ENCODE results near the gene MAD2L1BP.
"Not testable (repeated sequence)": the region's sequence is repeated elsewhere in the genome, so short reads cannot be mapped to it uniquely, and the experiment has no call there.

The MAD2L1BP gene

GRCh38 chr6:43648248-43648647 is 12.6 kb downstream of the MAD2L1BP start:
- H3K4me3 ChIP-seq (replicated peaks; ENCODE audit: low read depth, low read length), result no peak overlapping the region
- no peak for TF ChIP-seq CTCF (IDR thresholded peaks at IDR 0.05; ENCODE audit: low read depth, low read length, missing control alignments)
- no peak for DNase-seq (ENCODE audit: extremely low read depth, low read depth)

DNA sequence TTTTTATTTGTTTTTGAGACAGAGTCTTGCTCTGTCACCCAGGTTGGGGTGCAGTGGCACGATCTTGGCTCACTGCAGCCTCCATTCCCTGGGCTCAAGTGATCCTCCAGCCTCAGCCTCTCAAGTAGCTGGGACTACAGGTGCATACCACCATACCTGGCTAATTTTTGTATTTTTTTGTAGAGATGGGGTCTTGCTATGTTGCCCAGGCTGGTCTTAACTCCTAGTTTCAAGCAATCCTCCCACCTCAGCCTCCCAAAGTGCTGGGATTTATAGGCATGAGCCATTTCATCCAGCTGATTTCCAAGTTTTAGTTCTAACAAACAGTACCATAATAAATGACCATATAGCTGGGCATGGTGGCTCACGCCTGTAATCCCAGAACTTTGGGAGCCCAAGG is 17.2 kb downstream of the MAD2L1BP start:
- H3K4me3 ChIP-seq (replicated peaks; ENCODE audit: low read depth, low read length); DNase-seq (ENCODE audit: extremely low read depth, low read depth): not testable (repeated sequence)

DNA sequence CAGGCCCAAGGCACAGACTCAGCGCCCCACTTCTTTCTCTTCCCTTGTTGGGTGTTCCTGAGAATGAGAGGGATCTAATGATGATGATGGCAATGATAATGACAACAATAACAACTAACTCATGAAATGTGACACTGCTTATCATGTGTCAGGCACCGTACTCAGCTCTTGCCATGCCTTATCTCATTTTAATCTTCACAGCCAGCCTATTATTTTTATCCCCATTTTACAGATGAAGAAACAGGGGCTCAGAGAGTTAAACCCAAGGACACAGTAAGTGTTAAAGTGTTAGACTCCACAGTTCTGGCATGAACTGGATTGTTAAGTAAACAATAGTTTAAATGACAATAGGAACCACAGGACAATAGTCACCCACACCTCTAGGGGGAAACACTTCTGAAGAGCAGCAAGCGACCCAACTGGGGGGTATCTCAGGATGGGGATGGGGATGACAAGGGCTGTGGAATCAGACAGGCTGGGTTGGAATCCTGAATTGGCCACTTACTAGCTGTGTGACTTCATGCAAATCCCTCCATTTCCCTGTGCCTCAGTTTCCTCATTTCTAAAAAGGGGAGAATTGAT is 21.7 kb downstream of the MAD2L1BP start:
- DNase-seq (ENCODE audit: extremely low read depth, low read depth), result no peak
- H3K4me3 ChIP-seq (replicated peaks; ENCODE audit: low read depth, low read length), result no peak overlapping the region
- no peak for TF ChIP-seq CTCF (IDR thresholded peaks at IDR 0.05; ENCODE audit: low read depth, low read length, missing control alignments)

GRCh38 chr6:43658161-43658560 is 22.5 kb downstream of the MAD2L1BP start:
- TF ChIP-seq CTCF (IDR thresholded peaks at IDR 0.05; ENCODE audit: low read depth, low read length, missing control alignments), result no peak
- no peak for DNase-seq (ENCODE audit: extremely low read depth, low read depth)
- H3K4me3 ChIP-seq (replicated peaks; ENCODE audit: low read depth, low read length), result no peak overlapping the region

DNA sequence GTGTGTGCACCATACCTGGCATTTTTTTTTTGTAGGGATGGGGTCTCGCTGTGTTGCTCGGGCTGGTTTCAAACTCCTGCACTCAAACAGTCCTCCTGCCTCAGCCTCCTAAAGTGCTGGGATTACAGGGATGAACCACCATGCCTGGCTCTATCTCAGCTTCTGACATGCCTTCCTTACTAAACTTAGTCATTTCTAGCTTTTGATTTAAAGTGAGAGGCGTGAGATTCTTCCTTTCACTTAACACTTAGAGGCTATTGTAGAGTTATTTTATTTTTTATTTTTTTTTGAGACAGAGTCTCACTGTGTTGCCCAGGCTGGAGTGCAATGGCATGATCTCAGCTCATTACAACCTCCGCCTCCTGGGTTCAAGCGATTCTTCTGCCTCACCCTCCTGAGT is 27.3 kb downstream of the MAD2L1BP start:
- DNase-seq (ENCODE audit: extremely low read depth, low read depth); H3K4me3 ChIP-seq (replicated peaks; ENCODE audit: low read depth, low read length): not testable (repeated sequence)

GRCh38 chr6:43665376-43665775 is 29.7 kb downstream of the MAD2L1BP start:
- no peak overlapping the region for H3K4me3 ChIP-seq (replicated peaks; ENCODE audit: low read depth, low read length)
- no peak for TF ChIP-seq CTCF (IDR thresholded peaks at IDR 0.05; ENCODE audit: low read depth, low read length, missing control alignments)
- no peak for DNase-seq (ENCODE audit: extremely low read depth, low read depth)

DNA sequence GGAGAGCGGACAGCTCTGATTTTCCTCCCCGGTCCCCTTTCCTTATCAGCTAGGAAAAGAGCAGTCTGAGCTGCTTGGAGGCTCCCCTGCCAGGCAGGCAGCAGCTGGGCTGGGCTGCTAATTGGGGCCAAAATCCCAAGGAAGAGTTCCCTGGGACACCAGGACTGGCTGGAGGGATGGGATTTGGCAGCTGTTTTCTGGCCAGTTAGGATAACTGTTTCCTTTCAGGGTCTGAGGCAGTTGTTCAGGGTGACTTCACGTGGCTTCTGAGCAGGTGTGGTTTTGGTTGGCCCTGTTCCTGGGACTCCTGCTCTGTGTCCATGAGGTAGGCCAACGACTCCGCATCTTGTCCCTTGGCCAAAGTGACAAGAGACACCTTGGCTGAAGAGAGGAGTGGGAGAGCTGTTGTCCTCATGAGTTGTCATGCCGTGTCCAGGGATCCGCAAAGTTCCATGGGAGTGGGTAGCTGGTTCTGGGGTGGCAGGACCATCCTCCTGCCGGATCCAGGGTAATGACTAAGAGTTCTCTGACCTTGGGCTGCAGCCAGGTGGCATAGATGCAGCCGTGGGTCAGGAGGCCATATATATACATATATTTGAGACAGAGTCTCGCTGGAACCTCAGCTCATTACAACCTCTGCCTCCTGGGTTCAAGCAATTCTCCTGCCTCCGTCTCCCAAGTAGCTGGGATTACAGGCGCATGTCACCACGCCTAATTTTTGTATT is 30.7 kb downstream of the MAD2L1BP start:
- TF ChIP-seq CTCF (IDR thresholded peaks at IDR 0.05; ENCODE audit: low read depth, low read length, missing control alignments), result no peak
- DNase-seq (ENCODE audit: extremely low read depth, low read depth), result no peak

More for the DNA sequence above, 30.7 kb downstream of the MAD2L1BP start:
- H3K4me3 ChIP-seq (replicated peaks; ENCODE audit: low read depth, low read length), result no peak overlapping the region
